Smooth muscle cell (in vitro differentiated cells): ENCODE measurements around the gene BTBD9. TPM values are rescaled to one million over a fixed set of nuclear protein-coding genes. Genes with fewer than 3 reads are reported as not detected.

ENCODE experiments used
- DNase-seq: peaks from one replicate; lab custom pipeline; 2025; ENCODE audit not compliant: unreplicated experiment; lab: John Stamatoyannopoulos, UW
- H2AFZ ChIP-seq: fragments of 200-600 bp; sonication (generic); 2 replicates; pipeline ENCODE4 v1.6.0; 2016; ENCODE audit warnings: antibody characterized with exemption, low read depth, mild to moderate bottlenecking
- H3F3A ChIP-seq: fragments of 200-600 bp; sonication (generic); 2 replicates; pipeline ENCODE4 v1.6.0; 2017; ENCODE audit warnings: antibody characterized with exemption, low read depth
- H3K27ac ChIP-seq: fragments of 200-600 bp; sonication (generic); 2 replicates; pipeline ENCODE4 v1.5.1; 2016; ENCODE audit warnings: low read depth, mild to moderate bottlenecking
- H3K27me3 ChIP-seq: fragments of 200-600 bp; sonication (generic); 2 replicates; pipeline ENCODE4 v1.6.1; 2016; ENCODE audit warnings: low read depth, mild to moderate bottlenecking
- H3K36me3 ChIP-seq: fragments of 200-600 bp; sonication (generic); 2 replicates; pipeline ENCODE4 v1.5.1; 2016; ENCODE audit warnings: low read depth
- H3K4me1 ChIP-seq: fragments of 200-600 bp; sonication (generic); 2 replicates; pipeline ENCODE4 v1.5.1; 2016; ENCODE audit warnings: low read depth
- H3K4me2 ChIP-seq: fragments of 200-600 bp; sonication (generic); 2 replicates; pipeline ENCODE4 v1.6.0; 2016; ENCODE audit warnings: mild to moderate bottlenecking
- H3K4me3 ChIP-seq: fragments of 200-600 bp; sonication (generic); 2 replicates; pipeline ENCODE4 v1.5.1; 2016; ENCODE audit warnings: mild to moderate bottlenecking
- H3K79me2 ChIP-seq: fragments of 200-600 bp; sonication (generic); 2 replicates; pipeline ENCODE4 v1.6.0; 2016; ENCODE audit warnings: low read depth, mild to moderate bottlenecking
- H3K9ac ChIP-seq: fragments of 200-600 bp; sonication (generic); 2 replicates; pipeline ENCODE4 v1.6.0; 2016; ENCODE audit warnings: low read depth
- H3K9me3 ChIP-seq: fragments of 200-600 bp; sonication (generic); replicated peaks from 2 replicates; pipeline ENCODE4 v1.5.1; 2016; ENCODE audit warnings: low read depth
- H4K20me1 ChIP-seq: fragments of 200-600 bp; sonication (generic); 2 replicates; pipeline ENCODE4 v1.6.0; 2016; ENCODE audit warnings: low read depth
- WGBS: methylation state at CpG from one replicate; pipeline ENCODE4 v1.1.7; 2016; ENCODE audit warnings: low lambda C conversion rate; 5-methylcytosine and 5-hydroxymethylcytosine counted together
- polyA plus RNA-seq: library from polyadenylated mRNA; unstranded; fragments of >200 nt; fragmentation: Nextera tagmentation; extraction: Ambion mirVana; gene quantifications from 2 replicates; pipeline ENCODE4 v1.2.1, GENCODE V29; 2016
- total RNA-seq: library from RNA; depleted of rRNA; stranded (reverse); fragments of >200 nt; gene quantifications from 2 replicates; pipeline ENCODE4 v1.2.3, GENCODE V29; 2014
- TF ChIP-seq, protein P1 (sequence below): fragments of 200-600 bp; sonication (generic); IDR thresholded peaks from 2 replicates; pipeline ENCODE4 v1.5.1; 2017; ENCODE audit warnings: borderline replicate concordance, mild to moderate bottlenecking, antibody characterized with exemption; ENCODE audit not compliant: insufficient read depth, poor library complexity, severe bottlenecking

Gene BTBD9
- total and polyA plus RNA-seq, 2 experiments from 2014 or later: 5.6 to 12.5 TPM

DNA sequence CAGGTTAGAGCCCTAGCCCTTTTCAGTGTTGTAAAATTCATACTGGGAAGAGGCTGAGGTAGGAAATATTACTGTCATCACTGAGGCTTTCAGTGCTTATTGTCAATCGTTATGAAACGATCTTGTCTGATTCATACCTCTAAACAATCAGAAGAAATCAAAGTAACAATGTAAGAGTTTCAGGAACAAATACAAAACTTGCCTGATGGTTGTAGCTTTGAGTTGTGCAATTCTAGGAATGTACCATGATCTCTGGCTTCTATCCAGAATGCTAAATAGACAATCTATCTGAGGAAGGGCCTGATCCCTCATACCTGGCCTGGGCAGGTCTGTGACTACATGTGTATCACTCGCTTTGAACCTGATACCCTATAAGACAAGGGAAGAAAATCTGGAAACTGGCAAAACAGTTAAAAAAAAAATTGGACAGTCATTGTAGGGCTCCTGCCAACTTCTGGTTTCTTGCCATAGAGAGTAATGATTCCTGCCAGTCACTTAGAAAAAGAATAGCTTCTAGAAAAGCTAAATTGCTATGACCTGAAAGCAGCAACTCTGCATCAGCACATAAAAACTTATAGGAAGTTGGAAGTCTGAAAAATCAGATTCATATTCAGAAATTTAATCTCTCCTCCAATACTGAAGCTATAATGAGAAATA lies 234.7 kb downstream of the BTBD9 start:
- H4K20me1 ChIP-seq: no peaks in the 10 kb centered on the region
- no peaks in the 10 kb centered on the region for H3K4me1 ChIP-seq
- H3K4me3 ChIP-seq: no peak overlapping the region
- no peak overlapping the region for H3K27ac ChIP-seq
- no peaks in the 10 kb centered on the region for H3K36me3 ChIP-seq
- no peaks in the 10 kb centered on the region for H3K79me2 ChIP-seq
- DNase-seq: no peak
- TF ChIP-seq, protein P1, sequence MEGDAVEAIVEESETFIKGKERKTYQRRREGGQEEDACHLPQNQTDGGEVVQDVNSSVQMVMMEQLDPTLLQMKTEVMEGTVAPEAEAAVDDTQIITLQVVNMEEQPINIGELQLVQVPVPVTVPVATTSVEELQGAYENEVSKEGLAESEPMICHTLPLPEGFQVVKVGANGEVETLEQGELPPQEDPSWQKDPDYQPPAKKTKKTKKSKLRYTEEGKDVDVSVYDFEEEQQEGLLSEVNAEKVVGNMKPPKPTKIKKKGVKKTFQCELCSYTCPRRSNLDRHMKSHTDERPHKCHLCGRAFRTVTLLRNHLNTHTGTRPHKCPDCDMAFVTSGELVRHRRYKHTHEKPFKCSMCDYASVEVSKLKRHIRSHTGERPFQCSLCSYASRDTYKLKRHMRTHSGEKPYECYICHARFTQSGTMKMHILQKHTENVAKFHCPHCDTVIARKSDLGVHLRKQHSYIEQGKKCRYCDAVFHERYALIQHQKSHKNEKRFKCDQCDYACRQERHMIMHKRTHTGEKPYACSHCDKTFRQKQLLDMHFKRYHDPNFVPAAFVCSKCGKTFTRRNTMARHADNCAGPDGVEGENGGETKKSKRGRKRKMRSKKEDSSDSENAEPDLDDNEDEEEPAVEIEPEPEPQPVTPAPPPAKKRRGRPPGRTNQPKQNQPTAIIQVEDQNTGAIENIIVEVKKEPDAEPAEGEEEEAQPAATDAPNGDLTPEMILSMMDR: no peak
- H3K9ac ChIP-seq: no peak overlapping the region
- no peaks in the 10 kb centered on the region for H3K27me3 ChIP-seq
- H2AFZ ChIP-seq: no peak overlapping the region
- H3F3A ChIP-seq: no peaks in the 10 kb centered on the region
- no peaks in the 10 kb centered on the region for H3K9me3 ChIP-seq
- 91% methylated on average over 3 of the region's 3 CpGs for WGBS
- no peak overlapping the region for H3K4me2 ChIP-seq

DNA sequence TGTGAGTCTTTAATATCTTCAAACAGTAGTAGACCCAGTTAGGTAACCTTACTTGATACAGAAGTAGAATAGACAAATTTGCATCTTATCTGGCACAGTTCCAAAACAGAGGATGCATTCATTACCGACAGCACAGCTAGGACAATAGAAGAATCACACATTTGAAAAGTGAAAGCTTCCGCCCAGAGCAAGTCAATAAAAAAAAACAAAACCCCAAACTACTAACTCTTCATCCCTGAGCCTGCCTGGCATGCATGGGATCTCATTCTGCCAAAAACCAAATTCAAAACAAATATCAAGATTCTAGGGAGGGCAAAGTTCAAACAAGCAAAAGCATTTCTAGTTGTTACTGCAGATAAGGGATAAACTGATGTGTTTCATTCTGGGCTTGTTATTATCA lies 235.4 kb downstream of the BTBD9 start:
- no peaks in the 10 kb centered on the region for H4K20me1 ChIP-seq
- no peaks in the 10 kb centered on the region for H3K79me2 ChIP-seq
- H3K27me3 ChIP-seq: no peaks in the 10 kb centered on the region
- TF ChIP-seq, protein P1: no peak
- H3K9me3 ChIP-seq: no peaks in the 10 kb centered on the region
- H2AFZ ChIP-seq: no peak overlapping the region
- H3K4me2 ChIP-seq: no peak overlapping the region
- no peaks in the 10 kb centered on the region for H3F3A ChIP-seq
- no peak overlapping the region for H3K9ac ChIP-seq
- H3K36me3 ChIP-seq: no peaks in the 10 kb centered on the region
- no peak for DNase-seq
- H3K4me1 ChIP-seq: no peaks in the 10 kb centered on the region
- no peak overlapping the region for H3K27ac ChIP-seq
- WGBS: 83% methylated on average over 2 of the region's 2 CpGs
- no peak overlapping the region for H3K4me3 ChIP-seq

DNA sequence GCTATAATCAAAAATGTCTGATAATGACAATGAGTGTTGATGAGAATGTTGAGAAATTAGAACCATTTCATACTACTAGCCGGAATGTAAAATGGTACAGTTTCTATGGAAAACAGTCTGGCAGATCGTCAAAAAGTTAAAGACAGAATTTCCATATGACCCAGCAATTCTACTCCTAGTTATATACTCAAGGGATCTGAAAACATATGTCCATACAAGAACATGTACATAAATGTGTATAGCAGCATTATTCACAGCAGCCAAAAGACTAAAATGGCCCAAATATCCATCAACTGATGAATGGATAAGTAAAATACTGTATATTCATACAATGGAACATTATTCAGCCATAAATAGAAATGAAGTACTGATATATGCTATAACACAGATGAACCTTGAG lies 236.2 kb downstream of the BTBD9 start:
- no peak for DNase-seq
- Histone ChIP-seq H2AFZ (no peak overlapping the region), H3F3A (no peaks in the 10 kb centered on the region), H3K9ac (no peak overlapping the region), H3K27me3 (no peaks in the 10 kb centered on the region), H3K4me2 (no peak overlapping the region), H3K4me1 (no peaks in the 10 kb centered on the region), H3K79me2 (no peaks in the 10 kb centered on the region), H3K27ac (no peak overlapping the region), H4K20me1 (no peaks in the 10 kb centered on the region), H3K4me3 (no peak overlapping the region), H3K9me3 (no peaks in the 10 kb centered on the region), H3K36me3 (no peaks in the 10 kb centered on the region)
- TF ChIP-seq, protein P1: no peak
- WGBS: 94% methylated on average over 2 of the region's 2 CpGs

DNA sequence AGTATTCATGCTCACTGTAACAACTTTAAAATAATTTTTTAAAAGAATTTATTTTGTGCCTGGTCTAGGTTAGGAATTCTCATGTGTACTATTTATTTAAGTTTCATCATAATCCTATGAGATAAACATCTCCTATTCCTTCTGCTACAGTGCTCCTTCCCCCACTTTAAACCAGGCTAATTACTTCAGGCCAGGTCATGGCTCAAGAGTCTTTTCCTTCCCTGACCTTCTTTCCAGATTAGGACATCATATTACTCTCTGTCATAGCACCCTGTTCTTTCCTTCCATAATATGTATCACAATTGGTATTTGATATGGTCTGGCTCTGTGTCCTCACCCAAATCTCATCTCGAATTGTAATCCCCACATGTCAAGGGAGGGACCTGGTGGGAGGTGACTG lies 239.0 kb downstream of the BTBD9 start:
- H3K27ac ChIP-seq: no peak overlapping the region
- no peaks in the 10 kb centered on the region for H3K4me1 ChIP-seq
- H3K79me2 ChIP-seq: no peaks in the 10 kb centered on the region
- H4K20me1 ChIP-seq: no peaks in the 10 kb centered on the region
- H3K9me3 ChIP-seq: no peaks in the 10 kb centered on the region
- TF ChIP-seq, protein P1: no peak
- H3K9ac ChIP-seq: no peak overlapping the region
- no peak overlapping the region for H3K4me3 ChIP-seq
- no peak for DNase-seq
- no peaks in the 10 kb centered on the region for H3K27me3 ChIP-seq
- H3K4me2 ChIP-seq: no peak overlapping the region
- no peaks in the 10 kb centered on the region for H3K36me3 ChIP-seq
- no peak overlapping the region for H2AFZ ChIP-seq
- no peaks in the 10 kb centered on the region for H3F3A ChIP-seq
- WGBS: 94% methylated on average over 1 of the region's 1 CpG
